Measurements from ENCODE around the gene ARID1A. TPM values are rescaled to one million over a fixed set of nuclear protein-coding genes. Genes with fewer than 3 reads are reported as not detected.

Gene ARID1A
- total and polyA plus RNA-seq, 2 experiments from 2014 or later: 8.2 to 13.4 TPM

GRCh38 chr1:26787706-26788514 lies 92.1 kb downstream of the ARID1A start, which contains the start of gene PIGV:
Gene PIGV (plus strand): TSS chr1:26787950. CDS start chr1:26790816, 2,866 bp downstream.
- peak within 1 kb of the TSS; percentile 98 for H3K4me2 ChIP-seq (ENCODE audit: unreplicated experiment)
- H3K79me2 ChIP-seq (ENCODE audit: insufficient read depth): peaks cover 14% of the 10 kb centered on the region; the same call in 1 of the 2 replicates
- H3K4me1 ChIP-seq (ENCODE audit: insufficient read depth): peaks cover 44% of the 10 kb centered on the region
- H3F3A ChIP-seq (ENCODE audit: insufficient read depth): peaks cover 54% of the 10 kb centered on the region
- H3K36me3 ChIP-seq (ENCODE audit: low read depth): 0 out of 2 replicates have a peak, but pooled peaks cover 8% of the 10 kb centered on the region
- DNase-seq: peak; percentile 95
- peak within 1 kb of the TSS; percentile 73 for H2AFZ ChIP-seq
- peak within 1 kb of the TSS; percentile 96 for H3K9ac ChIP-seq
- no peaks in the 10 kb centered on the region for H3K9me2 ChIP-seq (ENCODE audit: insufficient read depth)
- WGBS, 2 experiments (ENCODE audit: low coverage in 1 of 2, low lambda C conversion rate in 2 of 2, missing lambda C conversion rate in 2 of 2): 0 to 2% methylated on average over 30 to 59 of the region's 63 CpGs
- no peaks in the 10 kb centered on the region for H3K27me3 ChIP-seq (replicated peaks; ENCODE audit: insufficient read depth)
- peak within 1 kb of the TSS; percentile 82 for H3K4me3 ChIP-seq
- in situ Hi-C loops (cut with MboI): loop anchor here (10.0 kb wide), 1 partner anchor 93 kb away; the partner anchor contains the start of gene ARID1A
- no peaks in the 10 kb centered on the region for H4K20me1 ChIP-seq (ENCODE audit: insufficient read depth)
- TF ChIP-seq EZH2phosphoT487 (IDR thresholded peaks at IDR 0.05; ENCODE audit: insufficient read depth, low read depth) (no peak), EZH2 (IDR thresholded peaks at IDR 0.05; ENCODE audit: insufficient read depth, poor library complexity, severe bottlenecking) (no peak)
- H3K27ac ChIP-seq: peak within 1 kb of the TSS; percentile 98
- no peaks in the 10 kb centered on the region for H3K9me3 ChIP-seq (ENCODE audit: low read depth)

GRCh38 chr1:26788515-26788785 lies 92.6 kb downstream of the ARID1A start:
- no peaks in the 10 kb centered on the region for H3K27me3 ChIP-seq (replicated peaks; ENCODE audit: insufficient read depth)
- peak overlapping the region; percentile 98 for H3K27ac ChIP-seq
- H3K9ac ChIP-seq: peak overlapping the region; percentile 96
- peak overlapping the region; percentile 73 for H2AFZ ChIP-seq
- no peak for TF ChIP-seq EZH2phosphoT487 (IDR thresholded peaks at IDR 0.05; ENCODE audit: insufficient read depth, low read depth)
- no peak for TF ChIP-seq EZH2 (IDR thresholded peaks at IDR 0.05; ENCODE audit: insufficient read depth, poor library complexity, severe bottlenecking)
- H3K9me3 ChIP-seq (ENCODE audit: low read depth): no peaks in the 10 kb centered on the region
- no peaks in the 10 kb centered on the region for H3K9me2 ChIP-seq (ENCODE audit: insufficient read depth)
- peaks cover 43% of the 10 kb centered on the region for H3K4me1 ChIP-seq (ENCODE audit: insufficient read depth)
- peaks cover 9% of the 10 kb centered on the region; the same call in 1 of the 2 replicates for H3K79me2 ChIP-seq (ENCODE audit: insufficient read depth)
- no peaks in the 10 kb centered on the region for H4K20me1 ChIP-seq (ENCODE audit: insufficient read depth)
- in situ Hi-C loops (cut with MboI): loop anchor here (10.0 kb wide), 1 partner anchor 94 kb away; the partner anchor contains the start of gene ARID1A
- 1 to 3% methylated on average over 10 of the region's 10 CpGs for WGBS, 2 experiments (ENCODE audit: low coverage in 1 of 2, low lambda C conversion rate in 2 of 2, missing lambda C conversion rate in 2 of 2)
- H3K36me3 ChIP-seq (ENCODE audit: low read depth): 0 out of 2 replicates have a peak, but pooled peaks cover 3% of the 10 kb centered on the region
- H3K4me2 ChIP-seq (ENCODE audit: unreplicated experiment): peak overlapping the region; percentile 98
- H3K4me3 ChIP-seq: peak overlapping the region; percentile 82
- no peak for DNase-seq
- peaks cover 49% of the 10 kb centered on the region for H3F3A ChIP-seq (ENCODE audit: insufficient read depth)

DNA sequence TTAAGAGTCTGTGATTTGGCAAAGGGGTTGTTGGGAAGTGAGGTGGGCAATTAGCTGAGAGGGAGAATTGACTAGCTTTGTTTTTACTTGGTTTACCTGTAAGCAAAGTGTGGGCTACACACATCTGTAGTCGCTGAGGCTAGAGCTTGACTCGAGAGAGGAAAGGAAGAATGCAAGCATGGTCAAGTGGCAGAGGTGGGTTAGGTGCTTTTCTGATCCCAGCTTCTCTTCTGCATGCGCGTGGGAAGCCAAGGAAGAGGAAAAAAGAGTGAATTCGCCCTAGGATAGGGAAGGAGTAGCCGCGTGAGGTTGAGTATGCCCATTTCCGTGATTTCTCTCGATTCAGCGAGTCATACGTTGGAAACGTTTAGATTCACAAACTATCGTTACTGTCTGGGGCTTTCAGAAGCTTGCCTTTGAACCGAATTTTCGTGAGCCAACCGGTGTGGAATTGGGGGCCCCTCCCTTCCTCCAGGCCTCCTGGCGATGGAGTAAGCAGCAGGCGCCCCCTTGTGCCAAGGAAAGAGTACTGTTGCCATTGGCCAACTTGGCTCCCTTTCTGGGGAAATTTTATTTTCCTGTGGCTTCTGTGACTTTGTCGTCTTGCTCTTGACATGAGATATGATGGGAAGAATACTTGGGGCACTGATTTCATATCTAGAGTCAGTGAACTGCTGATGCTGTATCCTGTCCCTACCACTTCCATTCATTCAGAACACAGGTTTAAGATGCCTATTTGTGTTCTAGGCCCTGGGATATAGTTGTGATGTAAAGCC lies 93.2 kb downstream of the ARID1A start:
- Histone ChIP-seq H2AFZ (peak overlapping the region; percentile 73), H3F3A (ENCODE audit: insufficient read depth) (peaks cover 43% of the 10 kb centered on the region), H3K27me3 (replicated peaks; ENCODE audit: insufficient read depth) (no peaks in the 10 kb centered on the region), H3K4me1 (ENCODE audit: insufficient read depth) (peaks cover 37% of the 10 kb centered on the region), H3K36me3 (ENCODE audit: low read depth) (no peaks in the 10 kb centered on the region), H4K20me1 (ENCODE audit: insufficient read depth) (no peaks in the 10 kb centered on the region), H3K79me2 (ENCODE audit: insufficient read depth) (peaks cover 9% of the 10 kb centered on the region; the same call in 1 of the 2 replicates), H3K4me3 (peak overlapping the region; percentile 82), H3K4me2 (ENCODE audit: unreplicated experiment) (peak overlapping the region; percentile 98), H3K27ac (peak overlapping the region; percentile 98), H3K9ac (peak overlapping the region; percentile 96), H3K9me2 (ENCODE audit: insufficient read depth) (no peaks in the 10 kb centered on the region), H3K9me3 (ENCODE audit: low read depth) (no peaks in the 10 kb centered on the region)
- no peak for TF ChIP-seq EZH2phosphoT487 (IDR thresholded peaks at IDR 0.05; ENCODE audit: insufficient read depth, low read depth)
- TF ChIP-seq EZH2 (IDR thresholded peaks at IDR 0.05; ENCODE audit: insufficient read depth, poor library complexity, severe bottlenecking): no peak
- DNase-seq: peak; percentile 95
- in situ Hi-C loops (cut with MboI): loop anchor here (10.0 kb wide), 1 partner anchor 94 kb away; the partner anchor contains the start of gene ARID1A
- 0% methylated on average over 19 of the region's 19 CpGs for WGBS, 2 experiments (ENCODE audit: low coverage in 1 of 2, low lambda C conversion rate in 2 of 2, missing lambda C conversion rate in 2 of 2)

- in situ Hi-C loops (cut with MboI): loop anchor here (10.0 kb wide), 1 partner anchor 95 kb away; the partner anchor contains the start of gene ARID1A
- Histone ChIP-seq H3K36me3 (ENCODE audit: low read depth) (peaks cover under 1% of the 10 kb centered on the region; the same call in 1 of the 2 replicates), H3K9me2 (ENCODE audit: insufficient read depth) (no peaks in the 10 kb centered on the region), H4K20me1 (ENCODE audit: insufficient read depth) (no peaks in the 10 kb centered on the region), H3K4me1 (ENCODE audit: insufficient read depth) (peaks cover 32% of the 10 kb centered on the region), H3K4me3 (no peak overlapping the region), H3K27me3 (replicated peaks; ENCODE audit: insufficient read depth) (no peaks in the 10 kb centered on the region), H3K79me2 (ENCODE audit: insufficient read depth) (peaks cover 9% of the 10 kb centered on the region; the same call in 1 of the 2 replicates), H3K4me2 (ENCODE audit: unreplicated experiment) (no peak overlapping the region), H2AFZ (no peak overlapping the region), H3K9ac (peak overlapping the region; percentile 22; the same call in 1 of the 2 replicates), H3F3A (ENCODE audit: insufficient read depth) (peaks cover 38% of the 10 kb centered on the region), H3K9me3 (ENCODE audit: low read depth) (no peaks in the 10 kb centered on the region), H3K27ac (no peak overlapping the region)
- DNase-seq: no peak
- TF ChIP-seq EZH2 (IDR thresholded peaks at IDR 0.05; ENCODE audit: insufficient read depth, poor library complexity, severe bottlenecking): no peak
- no peak for TF ChIP-seq EZH2phosphoT487 (IDR thresholded peaks at IDR 0.05; ENCODE audit: insufficient read depth, low read depth)
- 64 to 67% methylated on average over 3 of the region's 3 CpGs for WGBS, 2 experiments (ENCODE audit: low coverage in 1 of 2, low lambda C conversion rate in 2 of 2, missing lambda C conversion rate in 2 of 2)
Measured at GRCh38 chr1:26789612-26789865, 93.7 kb downstream of the ARID1A start.
